SK-N-SH (cell line): ENCODE results near the gene TXN2. TPM values are rescaled to one million over a fixed set of nuclear protein-coding genes. Genes with fewer than 3 reads are reported as not detected.
A peak's percentile ranks its signal among the peaks of the same experiment; 100 is the strongest.

Experiments used
- CTCF ChIA-PET: fragments of 300-600, 350-600 bp; formaldehyde crosslinking; extraction: SDS; loops from one replicate; lab custom pipeline; 2021; lab: Yijun Ruan, JAX
- POLR2A ChIA-PET: fragments of 350-600 bp; sonication (Branson Sonifier 250); formaldehyde crosslinking; extraction: SDS; loops from one replicate; lab custom pipeline; 2020; ENCODE audit warnings: antibody characterized with exemption, inconsistent platforms; lab: Yijun Ruan, JAX
- DNase-seq: peaks from one replicate; pipeline ENCODE4 v3.0.0; 2012
- H2AFZ ChIP-seq: fragments of 200-600 bp; sonication (generic); 2 replicates; pipeline ENCODE4 v1.8.1; 2016; ENCODE audit warnings: antibody characterized with exemption, mild to moderate bottlenecking, low read depth
- H3F3A ChIP-seq: fragments of 200-600 bp; sonication (generic); replicated peaks from 2 replicates; pipeline ENCODE3; 2016; ENCODE audit warnings: antibody characterized with exemption, mild to moderate bottlenecking; ENCODE audit not compliant: insufficient read depth
- H3K27ac ChIP-seq, 2 experiments: fragments of 200-500 bp in 1 of 2; fragments of 200-600 bp in 1 of 2; sonication (Bioruptor generic) in 1 of 2; sonication (generic), shearing (Covaris generic) in 1 of 2; 2 replicates each; pipeline versions ENCODE4 v1.5.1 to v1.6.1; 2014 to 2016; ENCODE audit warnings: low read depth in 2 of 2, inconsistent platforms in 1 of 2, low read length in 1 of 2, mild to moderate bottlenecking in 1 of 2, mixed read lengths in 1 of 2
- H3K27me3 ChIP-seq: fragments of 200-600 bp; sonication (generic), shearing (Covaris generic); 2 replicates; pipeline ENCODE4 v1.6.1; 2016; ENCODE audit warnings: mixed run types; ENCODE audit not compliant: insufficient read depth
- H3K36me3 ChIP-seq, 2 experiments: fragments of 200-500 bp in 1 of 2; fragments of 200-600 bp in 1 of 2; sonication (Bioruptor generic) in 1 of 2; sonication (generic) in 1 of 2; replicated peaks in 1 of 2; 2 replicates each; pipeline versions ENCODE3 to v1.5.1; 2014 to 2016; ENCODE audit warnings: low read length in 1 of 2, mild to moderate bottlenecking in 1 of 2; ENCODE audit not compliant: insufficient read depth in 2 of 2, control insufficient read depth in 1 of 2
- H3K4me1 ChIP-seq, 2 experiments: fragments of 200-500 bp in 1 of 2; fragments of 200-600 bp in 1 of 2; sonication (Bioruptor generic) in 1 of 2; sonication (generic), shearing (Covaris generic) in 1 of 2; 2 replicates each; pipeline versions ENCODE4 v1.5.1 to v1.6.1; 2014 to 2016; ENCODE audit warnings: low read depth in 1 of 2, low read length in 1 of 2, mixed run types in 1 of 2; ENCODE audit not compliant: insufficient read depth in 2 of 2, control insufficient read depth in 1 of 2
- H3K4me2 ChIP-seq: fragments of 200-600 bp; sonication (generic), shearing (Covaris generic); 2 replicates; pipeline ENCODE4 v1.6.1; 2017; ENCODE audit warnings: mixed run types
- H3K4me3 ChIP-seq, 2 experiments: fragments of 200-500 bp in 1 of 2; fragments of 200-600 bp in 1 of 2; sonication (Bioruptor generic) in 1 of 2; sonication (generic), shearing (Covaris generic) in 1 of 2; 2 replicates each; pipeline versions ENCODE4 v1.5.1 to v1.8.1; 2014 to 2016; ENCODE audit warnings: low read depth in 2 of 2, inconsistent platforms in 1 of 2, low read length in 1 of 2, mild to moderate bottlenecking in 1 of 2, mixed read lengths in 1 of 2, moderate library complexity in 1 of 2
- H3K79me2 ChIP-seq: fragments of 200-600 bp; sonication (generic); 2 replicates; pipeline ENCODE4 v1.8.1; 2017; ENCODE audit warnings: mild to moderate bottlenecking; ENCODE audit not compliant: insufficient read depth
- H3K9ac ChIP-seq: fragments of 200-600 bp; sonication (generic); 2 replicates; pipeline ENCODE4 v1.6.1; 2017; ENCODE audit warnings: mixed run types
- H3K9me2 ChIP-seq: fragments of 200-600 bp; sonication (generic); 2 replicates; pipeline ENCODE4 v1.6.1; 2017; ENCODE audit warnings: mixed run types
- H3K9me3 ChIP-seq: fragments of 200-600 bp; sonication (generic); 2 replicates; pipeline ENCODE4 v1.6.1; 2017; ENCODE audit warnings: mixed run types, mild to moderate bottlenecking, moderate library complexity
- H4K20me1 ChIP-seq: fragments of 200-600 bp; sonication (generic); 2 replicates; pipeline ENCODE4 v1.6.1; 2017; ENCODE audit warnings: mild to moderate bottlenecking, mixed run types; ENCODE audit not compliant: insufficient read depth
- CHD2 ChIP-seq: fragments of 150-350 bp; IDR thresholded peaks from 2 replicates; pipeline ENCODE4 v1.6.1; 2018; ENCODE audit warnings: low read length; ENCODE audit not compliant: partially characterized antibody
- ELF1 ChIP-seq: IDR thresholded peaks from 2 replicates; pipeline ENCODE4 v1.4.0; 2012
- EZH2phosphoT487 ChIP-seq: fragments of 200-600 bp; sonication (generic); IDR thresholded peaks from 2 replicates; pipeline ENCODE4 v1.6.1; 2017; ENCODE audit warnings: low read depth, mixed run types, mild to moderate bottlenecking, antibody characterized with exemption, moderate library complexity, borderline replicate concordance
- JUND ChIP-seq: IDR thresholded peaks from 2 replicates; pipeline ENCODE4 v1.4.0; 2012
- NFIC ChIP-seq: IDR thresholded peaks from 2 replicates; pipeline ENCODE4 v1.4.0; 2012; ENCODE audit warnings: borderline replicate concordance
- RAD21 ChIP-seq: IDR thresholded peaks from 2 replicates; pipeline ENCODE4 v1.6.1; 2012; ENCODE audit warnings: mild to moderate bottlenecking, low read length
- SIN3A ChIP-seq: IDR thresholded peaks from 2 replicates; pipeline ENCODE4 v1.6.1; 2012; ENCODE audit warnings: low read depth, mild to moderate bottlenecking, low read length, moderate library complexity, borderline replicate concordance
- SMC3 ChIP-seq: IDR thresholded peaks from 2 replicates; pipeline ENCODE4 v1.6.1; 2012; ENCODE audit warnings: low read depth, low read length, improper control_type of control experiment
- TAF1 ChIP-seq: IDR thresholded peaks from 2 replicates; pipeline ENCODE4 v1.6.1; 2012; ENCODE audit warnings: low read depth, mild to moderate bottlenecking, low read length, moderate library complexity, borderline replicate concordance
- WGBS: methylation state at CpG from one replicate; pipeline ENCODE4 v1.1.6; 2017; ENCODE audit warnings: low lambda C conversion rate; 5-methylcytosine and 5-hydroxymethylcytosine counted together
- polyA plus RNA-seq, 3 experiments: library from polyadenylated mRNA; depleted of rRNA; stranded (reverse); fragments of >200 nt; gene quantifications; 2 replicates each; pipeline ENCODE4 v1.2.3, GENCODE V29; 2012
- TF ChIP-seq, protein P1 (sequence below): IDR thresholded peaks from 2 replicates; pipeline ENCODE4 v1.4.0; 2012; ENCODE audit warnings: low read depth
- TF ChIP-seq, protein P2 (sequence below): IDR thresholded peaks from 2 replicates; pipeline ENCODE4 v1.4.0; 2012; ENCODE audit warnings: low read depth, borderline replicate concordance
- TF ChIP-seq, protein P3 (sequence below): IDR thresholded peaks from 2 replicates; pipeline ENCODE4 v1.4.0; 2012; ENCODE audit warnings: low read depth, borderline replicate concordance

The TXN2 gene
- polyA plus RNA-seq, 1 of the 3 experiments (the other 2 are of a cell fraction): 251 TPM

DNA sequence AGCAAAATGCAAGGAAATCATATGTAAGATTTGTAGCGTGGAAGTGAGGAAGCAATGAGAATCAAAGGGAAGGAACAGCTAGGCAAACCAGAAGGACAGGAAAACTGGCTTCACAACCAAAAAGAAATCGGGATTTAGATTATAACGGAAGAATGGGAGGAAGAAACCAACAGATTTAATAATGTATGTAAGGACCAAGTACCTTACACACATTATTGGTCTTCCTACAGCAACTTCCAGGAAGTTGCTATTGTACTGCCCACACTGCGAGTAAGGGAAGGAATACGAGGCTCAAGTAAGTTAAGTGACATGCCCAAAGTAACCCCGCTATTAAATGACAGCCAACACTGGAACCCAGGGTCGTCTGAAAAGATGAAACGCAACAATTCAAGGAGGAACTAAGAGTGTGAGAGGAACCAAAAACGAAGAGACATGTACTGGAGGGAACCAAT lies 473 bp downstream of the TXN2 start:
- H4K20me1 ChIP-seq: no peaks in the 10 kb centered on the region
- H3F3A ChIP-seq: peaks cover 18% of the 10 kb centered on the region
- H3K9me2 ChIP-seq: no peaks in the 10 kb centered on the region
- no peaks in the 10 kb centered on the region for H3K27me3 ChIP-seq
- peaks cover 5 to 10% of the 10 kb centered on the region in 2 experiments for H3K4me1 ChIP-seq
- peak overlapping the region; percentile 70 to 99 for H3K4me3 ChIP-seq
- peak; percentile 44 for TF ChIP-seq CHD2
- 0 out of 2 replicates have a peak, but pooled peaks have one; percentile 73 for TF ChIP-seq TAF1
- no peak for TF ChIP-seq RAD21
- peaks cover 24% of the 10 kb centered on the region for H3K79me2 ChIP-seq
- CTCF ChIA-PET: interaction anchor here (1.2 to 4.6 kb wide), 3 partner anchors 11 to 184 kb away, joined by 5 to 32 read pairs (median 10); no protein-coding TSS in a partner anchor
- POLR2A ChIA-PET: interaction anchor here (1.6 kb wide), 1 partner anchor 26 kb away, joined by 9 read pairs; the partner anchor contains the start of gene FOXRED2
- peak overlapping the region; percentile 91 to 100 for H3K27ac ChIP-seq
- H2AFZ ChIP-seq: peak overlapping the region; percentile 83
- H3K9ac ChIP-seq: peak overlapping the region; percentile 99
- peaks cover 12 to 19% of the 10 kb centered on the region in 2 experiments for H3K36me3 ChIP-seq
- H3K4me2 ChIP-seq: peak overlapping the region; percentile 87
- H3K9me3 ChIP-seq: no peaks in the 10 kb centered on the region
- 4% methylated on average over 9 of the region's 9 CpGs for WGBS
- no peak for DNase-seq

DNA sequence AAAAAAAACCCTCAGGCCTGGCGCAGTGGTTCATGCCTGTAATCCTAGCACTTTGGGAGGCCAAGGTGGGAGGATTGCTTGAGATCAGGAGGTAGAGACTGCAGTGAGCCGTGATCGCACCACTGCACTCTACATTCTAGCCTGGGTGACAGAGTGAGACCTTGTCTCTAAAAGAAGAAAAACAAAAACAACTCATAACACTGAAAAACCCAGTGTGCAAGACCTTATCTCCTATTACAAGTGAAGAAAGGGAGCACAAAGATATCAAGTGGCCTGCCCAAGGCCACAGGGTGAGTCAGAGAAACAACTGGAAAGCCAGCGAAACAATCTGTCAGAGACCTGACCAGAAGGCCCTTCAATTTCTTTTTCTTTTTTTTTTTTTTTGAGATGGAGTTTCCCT lies 2.5 kb downstream of the TXN2 start:
- no peak overlapping the region for H2AFZ ChIP-seq
- 96% methylated on average over 4 of the region's 4 CpGs for WGBS
- H3K36me3 ChIP-seq: peaks cover 26 to 27% of the 10 kb centered on the region in 2 experiments

DNA sequence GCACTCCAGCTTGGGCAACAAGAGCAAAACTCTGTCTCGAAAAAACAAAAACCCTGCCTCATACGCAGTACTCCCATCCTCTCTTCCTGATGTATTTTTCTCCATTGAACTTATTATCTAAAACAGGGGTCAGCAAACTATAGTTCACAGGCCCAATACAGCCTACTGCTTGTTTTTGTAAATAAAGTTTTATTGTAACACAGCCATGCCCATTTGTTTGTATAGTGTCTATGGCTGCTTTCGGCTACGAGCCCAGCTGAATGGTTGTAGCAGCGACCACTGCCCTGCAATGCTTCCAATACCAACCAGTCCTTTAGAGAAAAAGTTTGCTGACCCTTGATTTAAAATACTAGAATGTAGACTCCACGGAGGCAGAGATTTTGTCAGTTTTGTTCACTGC lies 6.1 kb downstream of the TXN2 start:
- no peak overlapping the region for H2AFZ ChIP-seq
- H3K79me2 ChIP-seq: peaks cover 20% of the 10 kb centered on the region
- WGBS: 98% methylated on average over 6 of the region's 6 CpGs
- CTCF ChIA-PET: interaction anchor here (0.8 to 16.8 kb wide), 5 partner anchors 64 to 198 kb away, joined by 3 to 329 read pairs (median 4); no protein-coding TSS in a partner anchor
- no peak for TF ChIP-seq RAD21
- TF ChIP-seq ELF1: no peak
- no peak for TF ChIP-seq EZH2phosphoT487
- TF ChIP-seq NFIC: no peak
- TF ChIP-seq JUND: no peak
- no peak for TF ChIP-seq SMC3
- no peak for TF ChIP-seq SIN3A
- no peak for TF ChIP-seq TAF1
- TF ChIP-seq, protein P1, sequence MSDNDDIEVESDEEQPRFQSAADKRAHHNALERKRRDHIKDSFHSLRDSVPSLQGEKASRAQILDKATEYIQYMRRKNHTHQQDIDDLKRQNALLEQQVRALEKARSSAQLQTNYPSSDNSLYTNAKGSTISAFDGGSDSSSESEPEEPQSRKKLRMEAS: no peak
- H3K4me1 ChIP-seq: peaks cover 0 to 2% of the 10 kb centered on the region in 2 experiments; a peak in 1 of 4 replicates
- H3K4me3 ChIP-seq: no peak overlapping the region
- no peak overlapping the region for H3K9ac ChIP-seq
- no peak overlapping the region for H3K4me2 ChIP-seq
- H3F3A ChIP-seq: peaks cover 7% of the 10 kb centered on the region
- no peaks in the 10 kb centered on the region for H4K20me1 ChIP-seq
- H3K9me3 ChIP-seq: no peaks in the 10 kb centered on the region
- H3K36me3 ChIP-seq: peaks cover 33 to 35% of the 10 kb centered on the region in 2 experiments
- POLR2A ChIA-PET: no interaction called here
- no peak overlapping the region for H3K27ac ChIP-seq
- no peaks in the 10 kb centered on the region for H3K9me2 ChIP-seq
- H3K27me3 ChIP-seq: no peaks in the 10 kb centered on the region
- no peak for DNase-seq

More for the DNA sequence above, 2.5 kb downstream of the TXN2 start:
- Histone ChIP-seq H3K4me3 (no peak overlapping the region), H3F3A (peaks cover 12% of the 10 kb centered on the region), H3K9me3 (no peaks in the 10 kb centered on the region), H3K9ac (no peak overlapping the region), H3K27ac (no peak overlapping the region), H3K79me2 (peaks cover 28% of the 10 kb centered on the region), H3K4me2 (no peak overlapping the region), H4K20me1 (no peaks in the 10 kb centered on the region), H3K4me1 (peaks cover 5 to 10% of the 10 kb centered on the region in 2 experiments), H3K27me3 (no peaks in the 10 kb centered on the region), H3K9me2 (no peaks in the 10 kb centered on the region)
- no peak for TF ChIP-seq CHD2
- TF ChIP-seq, protein P2, sequence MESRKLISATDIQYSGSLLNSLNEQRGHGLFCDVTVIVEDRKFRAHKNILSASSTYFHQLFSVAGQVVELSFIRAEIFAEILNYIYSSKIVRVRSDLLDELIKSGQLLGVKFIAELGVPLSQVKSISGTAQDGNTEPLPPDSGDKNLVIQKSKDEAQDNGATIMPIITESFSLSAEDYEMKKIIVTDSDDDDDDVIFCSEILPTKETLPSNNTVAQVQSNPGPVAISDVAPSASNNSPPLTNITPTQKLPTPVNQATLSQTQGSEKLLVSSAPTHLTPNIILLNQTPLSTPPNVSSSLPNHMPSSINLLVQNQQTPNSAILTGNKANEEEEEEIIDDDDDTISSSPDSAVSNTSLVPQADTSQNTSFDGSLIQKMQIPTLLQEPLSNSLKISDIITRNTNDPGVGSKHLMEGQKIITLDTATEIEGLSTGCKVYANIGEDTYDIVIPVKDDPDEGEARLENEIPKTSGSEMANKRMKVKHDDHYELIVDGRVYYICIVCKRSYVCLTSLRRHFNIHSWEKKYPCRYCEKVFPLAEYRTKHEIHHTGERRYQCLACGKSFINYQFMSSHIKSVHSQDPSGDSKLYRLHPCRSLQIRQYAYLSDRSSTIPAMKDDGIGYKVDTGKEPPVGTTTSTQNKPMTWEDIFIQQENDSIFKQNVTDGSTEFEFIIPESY: no peak
- TF ChIP-seq, protein P3, sequence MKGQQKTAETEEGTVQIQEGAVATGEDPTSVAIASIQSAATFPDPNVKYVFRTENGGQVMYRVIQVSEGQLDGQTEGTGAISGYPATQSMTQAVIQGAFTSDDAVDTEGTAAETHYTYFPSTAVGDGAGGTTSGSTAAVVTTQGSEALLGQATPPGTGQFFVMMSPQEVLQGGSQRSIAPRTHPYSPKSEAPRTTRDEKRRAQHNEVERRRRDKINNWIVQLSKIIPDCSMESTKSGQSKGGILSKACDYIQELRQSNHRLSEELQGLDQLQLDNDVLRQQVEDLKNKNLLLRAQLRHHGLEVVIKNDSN: no peak
- no peak for DNase-seq
- ChIA-PET CTCF (interaction anchor here (0.8 to 4.6 kb wide), 2 partner anchors 9 to 178 kb away, joined by 3 to 32 read pairs; no protein-coding TSS in a partner anchor), POLR2A (no interaction called here)
